ENCODE results near the gene USP22. TPM values are rescaled to one million over a fixed set of nuclear protein-coding genes. Genes with fewer than 3 reads are reported as not detected.

USP22 gene
- total RNA-seq, 1 donor from 2014 or later: 279 TPM

DNA sequence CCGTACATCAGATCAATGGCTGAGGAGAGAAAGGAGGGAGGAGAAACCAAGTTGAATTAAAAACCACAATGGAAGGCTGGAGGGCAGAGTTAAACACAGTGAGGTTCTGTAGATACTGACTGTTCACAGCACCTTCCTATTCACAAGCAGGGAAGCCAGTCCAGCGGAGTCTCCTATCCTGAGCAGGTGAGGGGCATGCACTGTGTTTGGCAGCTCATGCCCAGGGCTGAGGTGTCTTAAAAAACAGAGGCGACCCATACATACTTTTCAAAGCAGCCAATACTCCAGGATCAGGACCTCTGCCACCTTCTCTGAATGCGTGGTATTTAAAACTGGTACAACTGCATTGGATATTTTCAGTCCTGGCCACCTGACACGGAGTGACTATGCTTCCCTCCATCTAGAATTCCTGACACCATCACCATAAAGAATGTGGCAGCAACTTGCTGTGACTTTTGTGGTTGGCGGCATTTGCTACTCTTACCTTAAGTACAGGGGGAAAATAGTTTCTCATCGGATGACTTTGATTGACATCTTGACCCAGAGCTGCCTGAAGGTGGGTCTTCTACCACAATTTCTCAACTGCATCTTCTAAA, 21.5 kb downstream of the USP22 start:
- Mint-ChIP-seq H3K27me3 (no peaks in the 10 kb centered on the region), H3K9me3 (no peaks in the 10 kb centered on the region), H3K27ac (no peak overlapping the region), H3K4me3 (no peak overlapping the region), H3K4me1 (ENCODE audit: unreplicated experiment) (peaks cover 14% of the 10 kb centered on the region), H3K36me3 (peaks cover 47% of the 10 kb centered on the region)
- DNase-seq (ENCODE audit: extremely low spot score, unreplicated experiment): no peak
- TF ChIP-seq, protein P1, sequence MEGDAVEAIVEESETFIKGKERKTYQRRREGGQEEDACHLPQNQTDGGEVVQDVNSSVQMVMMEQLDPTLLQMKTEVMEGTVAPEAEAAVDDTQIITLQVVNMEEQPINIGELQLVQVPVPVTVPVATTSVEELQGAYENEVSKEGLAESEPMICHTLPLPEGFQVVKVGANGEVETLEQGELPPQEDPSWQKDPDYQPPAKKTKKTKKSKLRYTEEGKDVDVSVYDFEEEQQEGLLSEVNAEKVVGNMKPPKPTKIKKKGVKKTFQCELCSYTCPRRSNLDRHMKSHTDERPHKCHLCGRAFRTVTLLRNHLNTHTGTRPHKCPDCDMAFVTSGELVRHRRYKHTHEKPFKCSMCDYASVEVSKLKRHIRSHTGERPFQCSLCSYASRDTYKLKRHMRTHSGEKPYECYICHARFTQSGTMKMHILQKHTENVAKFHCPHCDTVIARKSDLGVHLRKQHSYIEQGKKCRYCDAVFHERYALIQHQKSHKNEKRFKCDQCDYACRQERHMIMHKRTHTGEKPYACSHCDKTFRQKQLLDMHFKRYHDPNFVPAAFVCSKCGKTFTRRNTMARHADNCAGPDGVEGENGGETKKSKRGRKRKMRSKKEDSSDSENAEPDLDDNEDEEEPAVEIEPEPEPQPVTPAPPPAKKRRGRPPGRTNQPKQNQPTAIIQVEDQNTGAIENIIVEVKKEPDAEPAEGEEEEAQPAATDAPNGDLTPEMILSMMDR (conservative IDR thresholded peaks at IDR 0.05): no peak

DNA sequence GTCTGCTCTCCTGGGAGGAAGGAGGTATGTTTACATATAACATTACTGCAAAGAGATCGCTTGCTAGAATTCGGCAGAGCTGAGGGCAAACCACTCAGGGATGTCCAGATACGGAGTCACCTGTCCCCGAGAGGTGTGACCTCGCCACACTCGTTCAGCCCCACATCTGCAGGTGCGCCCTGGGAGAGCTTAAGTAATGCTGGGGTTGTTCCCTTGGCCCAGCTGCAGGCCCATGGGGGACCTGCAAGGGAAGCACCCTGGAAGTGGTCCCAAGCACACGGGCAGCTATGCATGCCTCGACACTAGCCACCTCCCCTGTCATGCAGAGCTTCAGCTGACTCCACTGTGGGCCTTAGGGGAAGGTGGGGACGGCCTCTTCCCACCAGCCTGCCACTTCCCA, 22.2 kb downstream of the USP22 start:
- peak overlapping the region; percentile 55 for H3K27ac Mint-ChIP-seq
- TF ChIP-seq, protein P1 (conservative IDR thresholded peaks at IDR 0.05): no peak
- no peak overlapping the region for H3K4me3 Mint-ChIP-seq
- no peak for DNase-seq (ENCODE audit: extremely low spot score, unreplicated experiment)
- H3K27me3 Mint-ChIP-seq: no peaks in the 10 kb centered on the region
- peaks cover 15% of the 10 kb centered on the region for H3K4me1 Mint-ChIP-seq (ENCODE audit: unreplicated experiment)
- H3K36me3 Mint-ChIP-seq: peaks cover 52% of the 10 kb centered on the region
- H3K9me3 Mint-ChIP-seq: no peaks in the 10 kb centered on the region

DNA sequence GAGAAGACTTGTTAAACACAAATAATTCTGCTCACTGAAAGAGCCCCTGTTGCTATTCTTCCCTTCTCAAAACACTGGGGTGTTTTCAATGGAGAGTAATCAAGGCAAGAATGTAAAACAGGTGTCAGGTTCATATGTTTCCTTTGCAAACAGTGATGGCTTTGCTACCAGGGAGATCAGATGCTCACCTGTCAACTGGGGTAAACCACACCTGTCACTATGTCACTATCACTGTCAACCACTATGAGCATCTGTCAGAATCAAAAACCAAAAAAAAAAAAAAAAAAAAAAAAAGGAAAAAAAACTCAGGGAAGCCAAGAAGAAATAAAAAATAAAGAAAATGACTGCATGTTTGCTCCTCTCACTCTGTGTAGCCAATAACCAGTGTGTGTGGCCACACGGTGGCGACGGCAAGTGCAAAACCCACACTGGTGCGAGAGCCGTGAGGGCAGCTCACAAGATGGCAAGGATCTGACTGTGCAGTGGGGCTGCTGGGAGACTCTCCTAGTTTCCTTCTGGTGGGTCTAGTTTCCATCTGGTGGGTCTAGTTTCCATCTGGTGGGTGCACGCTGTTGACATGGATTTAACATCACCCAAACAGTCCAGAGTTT, 22.7 kb downstream of the USP22 start:
- H3K36me3 Mint-ChIP-seq: peaks cover 49% of the 10 kb centered on the region
- DNase-seq (ENCODE audit: extremely low spot score, unreplicated experiment): no peak
- H3K27ac Mint-ChIP-seq: peak overlapping the region; percentile 55
- H3K4me3 Mint-ChIP-seq: no peak overlapping the region
- TF ChIP-seq, protein P1 (conservative IDR thresholded peaks at IDR 0.05): peak; percentile 65
- peaks cover 12% of the 10 kb centered on the region for H3K4me1 Mint-ChIP-seq (ENCODE audit: unreplicated experiment)
- no peaks in the 10 kb centered on the region for H3K27me3 Mint-ChIP-seq
- H3K9me3 Mint-ChIP-seq: no peaks in the 10 kb centered on the region

DNA sequence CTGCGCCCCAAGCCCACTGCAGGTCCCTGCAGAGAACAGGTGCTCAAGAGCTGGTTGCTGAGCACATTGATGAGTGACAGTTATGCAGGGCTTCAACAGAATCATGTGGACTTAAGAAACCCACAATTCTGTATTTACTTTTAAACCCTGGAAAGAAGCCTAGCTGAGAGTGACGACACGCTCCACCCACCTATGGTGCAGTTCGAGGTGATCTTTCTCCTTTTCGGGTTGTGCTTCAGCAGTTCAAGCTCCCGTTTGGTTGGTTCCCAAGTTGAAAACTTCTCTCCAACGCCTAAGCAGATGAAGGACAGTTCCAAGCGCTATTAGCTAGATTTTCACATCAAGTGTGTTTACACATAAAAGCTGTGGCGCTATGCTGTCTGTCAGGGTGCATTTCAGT, 23.9 kb downstream of the USP22 start:
- no peak for DNase-seq (ENCODE audit: extremely low spot score, unreplicated experiment)
- no peaks in the 10 kb centered on the region for H3K9me3 Mint-ChIP-seq
- TF ChIP-seq, protein P1 (conservative IDR thresholded peaks at IDR 0.05): no peak
- no peak overlapping the region for H3K27ac Mint-ChIP-seq
- H3K4me3 Mint-ChIP-seq: no peak overlapping the region
- H3K36me3 Mint-ChIP-seq: peaks cover 44% of the 10 kb centered on the region
- H3K4me1 Mint-ChIP-seq (ENCODE audit: unreplicated experiment): peaks cover 7% of the 10 kb centered on the region
- no peaks in the 10 kb centered on the region for H3K27me3 Mint-ChIP-seq

DNA sequence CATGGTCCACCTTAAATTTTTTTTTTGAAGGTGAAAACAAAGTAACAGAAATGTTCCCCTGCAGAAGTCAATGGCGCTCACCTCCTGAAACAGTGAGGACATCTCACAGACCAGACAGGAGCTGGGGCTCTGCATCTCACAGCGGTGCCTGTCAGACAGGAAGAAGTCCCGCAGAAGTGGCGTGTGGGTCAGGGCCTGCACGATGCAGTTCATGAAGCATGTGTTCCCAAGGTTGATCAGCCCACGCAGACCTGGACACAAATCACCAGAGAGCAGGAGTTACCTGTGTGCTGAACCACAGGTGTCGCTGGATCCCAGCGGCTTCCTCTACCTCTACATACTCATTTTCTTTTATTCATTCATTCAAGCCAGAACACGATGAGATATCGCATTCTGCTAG, 24.9 kb downstream of the USP22 start:
- DNase-seq (ENCODE audit: extremely low spot score, unreplicated experiment): no peak
- Mint-ChIP-seq H3K4me3 (no peak overlapping the region), H3K4me1 (ENCODE audit: unreplicated experiment) (peaks cover 6% of the 10 kb centered on the region), H3K36me3 (peaks cover 44% of the 10 kb centered on the region), H3K27ac (no peak overlapping the region), H3K27me3 (no peaks in the 10 kb centered on the region), H3K9me3 (no peaks in the 10 kb centered on the region)
- TF ChIP-seq, protein P1 (conservative IDR thresholded peaks at IDR 0.05): no peak

All from type B pancreatic cell (in vitro differentiated cells).